Posterior cingulate gyrus (tissue), 11 donors: ENCODE data around the gene SERPINA9.
"Not testable (repeated sequence)": the region's sequence is repeated elsewhere in the genome, so short reads cannot be mapped to it uniquely, and the experiment has no call there.

Experiments used
- DNase-seq, 10 donors: peaks; one replicate each; pipeline versions ENCODE4 v3.0.0 to v3.0.0-alpha.2; 2020 to 2021; ENCODE audit warnings: mixed read lengths in 3 of 10
- intact Hi-C: fragments of 100-400 bp; cut with DNase I; formaldehyde crosslinking; loops from one replicate; pipeline ENCODE4 v1.15.1; 2023

The SERPINA9 gene

GRCh38 chr14:94439453-94440057 is 36.4 kb downstream of the SERPINA9 start:
- intact Hi-C loops = no loop called here

GRCh38 chr14:94428610-94429009 is 47.4 kb downstream of the SERPINA9 start:
- intact Hi-C loops = no loop called here
- DNase-seq = no peak

More at GRCh38 chr14:94439453-94440057, 36.4 kb downstream of the SERPINA9 start:
- no peak for DNase-seq

GRCh38 chr14:94427016-94427613 is 48.9 kb downstream of the SERPINA9 start:
- DNase-seq = no peak
- intact Hi-C loops = no loop called here

- intact Hi-C loops = no loop called here
- no peak for DNase-seq
Observed at GRCh38 chr14:94426526-94426925, 49.5 kb downstream of the SERPINA9 start.

GRCh38 chr14:94424371-94424770 is 51.6 kb downstream of the SERPINA9 start:
- no peak for DNase-seq
- intact Hi-C loops = loop anchor here (5.0 kb wide), 2 partner anchors 63 to 123 kb away; no protein-coding TSS in a partner anchor

- DNase-seq = peak; percentile 18 to 95 (median 74)
- intact Hi-C loops = loop anchor here (5.0 kb wide), 2 partner anchors 64 to 124 kb away; no protein-coding TSS in a partner anchor
Observed at GRCh38 chr14:94423453-94424056, 52.4 kb downstream of the SERPINA9 start.

- intact Hi-C loops = loop anchor here (5.0 kb wide), 2 partner anchors 66 to 126 kb away; no protein-coding TSS in a partner anchor
- DNase-seq = no peak
Observed at GRCh38 chr14:94421316-94421715, 54.7 kb downstream of the SERPINA9 start.

GRCh38 chr14:94417497-94418205 is 58.3 kb downstream of the SERPINA9 start:
- DNase-seq, intact Hi-C loops: not testable (repeated sequence)
